Stimulated activated CD4-positive, alpha-beta T cell treated with anti-CD3 and anti-CD28 coated beads, TNF-alpha, amount 100 ng/mL, for 24 hours (primary cell): ENCODE results near the gene NINJ2.

Experiments
- DNase-seq, 3 experiments: peaks; one replicate each; pipeline ENCODE4 v3.0.0-alpha.2; 2020; ENCODE audit warnings: low read depth in 3 of 3

The NINJ2 gene

GRCh38 chr12:570435-570920 lies 92.8 kb downstream of the NINJ2 start:
- DNase-seq, result no peak

- DNase-seq, result peak; percentile 71 to 86 (median 76)
Observed at GRCh38 chr12:569803-570434, 93.3 kb downstream of the NINJ2 start.

DNA sequence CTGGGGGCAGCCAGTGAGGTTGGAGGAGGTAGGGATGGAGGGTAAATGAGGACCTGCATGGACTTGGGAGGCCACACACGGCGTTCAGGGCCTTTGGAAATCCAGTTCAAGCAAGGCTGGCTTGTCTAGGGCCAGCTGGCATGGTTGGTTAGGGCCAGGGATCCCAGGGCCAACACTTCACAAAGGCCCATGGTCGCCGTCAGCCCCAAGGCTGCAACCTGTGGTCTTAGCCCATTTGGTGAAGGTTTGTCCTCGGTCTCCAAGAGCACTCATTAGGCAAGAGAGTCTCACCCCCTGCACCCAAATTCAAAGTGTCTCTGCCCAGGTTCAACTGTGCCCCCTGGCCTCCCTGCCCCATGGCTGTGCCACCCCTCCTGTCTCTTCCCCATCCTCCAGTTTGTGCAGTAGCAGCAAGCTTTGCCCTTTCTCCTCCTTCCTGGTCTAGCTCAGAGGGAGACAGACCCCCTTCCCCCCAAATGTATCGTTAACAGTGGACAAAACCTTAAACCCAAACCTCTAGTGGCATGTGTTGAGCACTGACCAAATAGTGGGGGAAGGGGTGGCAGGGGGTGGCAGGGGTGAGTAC lies 94.1 kb downstream of the NINJ2 start:
- DNase-seq, result no peak

DNA sequence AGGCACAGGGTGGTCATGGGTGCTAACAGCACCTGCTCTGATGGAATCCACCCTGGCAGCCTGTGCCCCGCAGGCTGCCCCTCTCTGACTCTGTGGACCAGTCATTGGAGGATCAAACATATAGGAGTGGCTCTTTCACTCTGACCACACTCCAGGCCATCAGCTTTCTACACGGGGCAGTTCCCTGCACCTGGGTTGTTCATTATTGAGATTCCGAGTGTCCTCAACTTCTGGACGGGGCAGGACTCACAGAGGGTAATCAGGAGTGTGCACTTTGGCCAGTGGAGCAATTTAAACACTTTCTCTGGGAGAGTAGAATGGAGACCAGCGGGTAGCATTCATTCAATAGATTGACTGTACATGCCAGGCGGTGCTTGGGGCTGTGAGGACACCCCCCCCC lies 94.8 kb downstream of the NINJ2 start:
- DNase-seq, result no peak

DNA sequence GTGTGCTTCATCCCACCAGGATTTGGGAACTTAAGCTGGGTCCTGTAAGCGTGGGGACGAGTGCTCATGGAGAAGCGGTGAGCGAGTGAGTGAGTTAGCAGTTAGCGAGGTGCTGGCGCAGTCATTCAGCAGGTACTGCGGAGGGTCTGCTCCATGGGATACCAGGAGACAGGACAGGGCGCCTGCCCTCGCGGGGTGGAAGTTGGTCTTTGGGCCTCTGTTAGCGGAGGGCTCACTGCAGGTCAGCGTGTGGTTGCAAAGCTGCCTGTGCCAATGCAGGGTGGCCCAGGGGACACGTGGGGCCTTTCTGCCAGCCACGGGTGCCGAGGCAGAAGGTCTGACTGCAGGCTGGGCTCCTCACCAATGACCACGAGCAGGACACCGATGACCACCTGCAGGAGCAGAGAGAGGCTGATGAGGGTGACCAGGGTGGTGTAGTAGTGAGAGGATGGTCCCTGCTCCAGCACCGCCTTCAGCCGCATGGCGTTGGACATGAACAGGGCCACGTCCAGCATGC lies 97.6 kb downstream of the NINJ2 start:
- no peak for DNase-seq

DNA sequence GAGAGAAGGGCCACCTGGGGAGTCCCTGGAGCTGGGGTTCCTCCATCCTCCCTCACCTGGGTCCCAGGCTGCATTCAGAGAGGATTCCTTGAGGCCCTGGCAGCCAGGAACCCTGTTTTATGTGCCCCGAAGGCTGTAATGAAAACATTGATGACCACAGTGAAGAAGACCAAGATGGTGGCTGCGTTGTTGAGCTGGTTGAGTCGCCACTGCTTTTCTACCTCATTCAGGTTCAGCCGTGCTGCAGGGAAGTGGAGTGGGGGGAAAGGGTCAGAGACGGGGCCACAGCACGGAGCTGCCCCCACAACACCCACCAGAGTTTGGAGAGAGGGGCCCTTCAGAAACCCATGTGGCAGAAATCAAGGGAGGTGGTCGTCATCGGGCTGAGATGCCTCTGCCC lies 98.1 kb downstream of the NINJ2 start:
- DNase-seq, result no peak

GRCh38 chr12:563787-564298 lies 99.4 kb downstream of the NINJ2 start:
- DNase-seq, result no peak

GRCh38 chr12:563250-563781 lies 99.9 kb downstream of the NINJ2 start:
- DNase-seq, result peak in 1 of 3 experiments; percentile 40

- DNase-seq, result no peak
Observed at GRCh38 chr12:562634-563033, 100.6 kb downstream of the NINJ2 start.

DNA sequence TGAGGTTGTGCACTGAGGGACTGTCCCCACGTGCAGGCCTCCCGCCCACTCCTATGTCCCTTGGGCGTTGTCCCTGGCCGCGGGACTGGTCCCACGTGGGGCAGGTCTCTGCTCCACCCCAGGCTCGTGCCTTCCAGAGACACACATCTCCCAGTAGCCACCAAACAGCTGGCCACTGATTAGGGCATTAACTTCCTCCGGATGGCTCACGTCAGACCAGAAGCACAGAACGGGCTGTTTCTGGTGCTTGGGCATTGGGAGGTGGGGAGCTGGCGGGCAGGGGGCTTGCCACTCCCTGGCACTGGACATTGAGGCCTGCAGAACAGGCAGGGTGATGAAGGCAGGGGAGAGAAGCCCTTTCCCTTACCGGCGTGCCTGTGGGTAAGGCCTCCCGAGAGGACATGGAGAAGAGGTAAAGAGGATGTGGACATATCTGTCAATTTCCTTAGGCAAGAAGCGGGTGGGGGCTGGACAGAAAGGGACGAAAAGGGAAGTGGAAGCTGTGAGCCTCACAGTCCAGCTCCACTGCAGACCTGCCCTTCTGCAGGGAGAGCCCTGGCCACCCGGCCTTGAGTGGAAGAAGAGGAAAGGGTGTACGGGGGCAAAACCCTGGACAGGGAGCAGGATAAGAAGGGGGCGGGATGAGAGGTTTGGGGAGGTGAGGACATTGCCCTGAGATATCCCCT lies 101.2 kb downstream of the NINJ2 start:
- no peak for DNase-seq

GRCh38 chr12:561391-561705 lies 101.9 kb downstream of the NINJ2 start:
- DNase-seq, result no peak

DNA sequence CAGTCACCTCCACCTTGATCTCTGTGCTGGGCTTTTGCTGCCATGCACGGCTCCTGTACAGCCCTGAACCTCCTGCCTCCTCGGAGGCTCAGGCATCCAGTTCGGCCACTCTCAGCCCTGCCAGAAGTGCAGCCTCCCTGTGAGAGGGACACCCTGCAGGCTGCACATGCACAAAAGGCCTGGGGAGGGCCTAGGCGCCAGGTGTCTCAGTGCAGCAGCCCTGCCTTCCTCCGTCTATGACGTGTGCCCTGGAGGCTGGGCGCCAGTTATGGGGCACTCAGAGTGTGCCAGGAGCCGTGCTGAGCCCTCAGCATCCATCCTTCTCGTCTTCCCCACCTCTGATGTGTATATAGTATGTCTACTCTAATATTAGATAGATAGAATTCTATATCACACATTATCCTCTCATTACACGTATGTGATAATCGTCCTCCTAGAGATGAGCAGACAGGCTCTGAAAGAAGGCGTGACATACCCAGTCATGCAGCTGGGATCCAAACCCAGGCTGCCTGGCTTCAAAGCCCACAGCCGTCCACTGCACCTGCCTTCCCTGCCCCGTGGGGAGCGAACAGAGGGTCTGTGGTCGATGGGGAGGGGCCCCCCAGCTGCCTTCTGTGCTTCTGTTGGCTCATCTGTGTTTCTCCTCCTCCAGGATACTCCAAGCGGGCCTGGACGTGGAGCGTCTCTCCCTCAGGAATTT lies 102.4 kb downstream of the NINJ2 start:
- DNase-seq, result no peak

DNA sequence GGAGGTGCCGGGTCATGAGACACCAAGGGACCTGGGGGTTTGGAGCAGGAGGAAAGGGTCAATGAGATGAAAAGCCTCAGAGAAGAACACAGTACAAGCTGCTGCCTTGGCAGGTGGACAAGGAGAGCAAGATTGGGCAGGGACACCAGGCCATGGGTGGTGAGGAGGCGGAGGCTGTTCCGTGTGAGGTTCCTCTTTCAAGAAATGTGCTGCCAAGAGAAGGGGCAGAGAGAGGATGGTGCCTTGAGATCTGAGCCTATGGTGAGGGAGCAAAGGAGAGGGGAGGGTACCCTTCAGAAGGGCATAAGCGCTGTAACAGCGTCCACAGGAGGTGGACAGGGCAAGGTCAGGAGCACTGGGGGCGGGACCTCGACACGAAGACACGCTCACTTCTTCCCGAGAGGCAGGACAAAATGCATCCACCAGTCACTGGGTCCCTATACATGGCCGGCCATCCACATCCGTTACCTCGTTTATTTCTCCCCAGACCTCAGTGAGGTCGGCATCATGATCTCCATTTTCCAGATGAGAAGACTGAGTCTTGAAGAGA lies 103.3 kb downstream of the NINJ2 start:
- DNase-seq, result no peak

GRCh38 chr12:559208-559905 lies 103.9 kb downstream of the NINJ2 start:
- no peak for DNase-seq

GRCh38 chr12:558580-558979 lies 104.7 kb downstream of the NINJ2 start:
- no peak for DNase-seq

DNA sequence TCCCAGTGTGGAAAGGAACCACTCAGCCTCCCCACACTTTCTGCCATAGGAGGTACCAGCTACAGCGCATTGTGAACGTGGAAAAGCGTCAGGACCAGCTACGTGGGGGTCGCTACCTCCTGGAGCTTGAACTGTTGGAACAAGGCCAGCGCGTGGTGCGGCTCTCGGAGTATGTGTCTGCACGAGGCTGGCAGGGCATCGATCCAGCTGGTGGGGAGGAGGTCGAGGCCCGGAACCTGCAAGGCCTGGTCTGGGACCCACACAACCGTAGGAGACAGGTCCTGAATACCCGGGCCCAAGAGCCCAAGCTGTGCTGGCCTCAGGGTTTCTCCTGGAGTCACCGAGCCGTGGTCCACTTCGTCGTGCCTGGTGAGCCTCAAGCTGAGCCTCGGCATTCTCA lies 106.7 kb downstream of the NINJ2 start:
- DNase-seq, result no peak

DNA sequence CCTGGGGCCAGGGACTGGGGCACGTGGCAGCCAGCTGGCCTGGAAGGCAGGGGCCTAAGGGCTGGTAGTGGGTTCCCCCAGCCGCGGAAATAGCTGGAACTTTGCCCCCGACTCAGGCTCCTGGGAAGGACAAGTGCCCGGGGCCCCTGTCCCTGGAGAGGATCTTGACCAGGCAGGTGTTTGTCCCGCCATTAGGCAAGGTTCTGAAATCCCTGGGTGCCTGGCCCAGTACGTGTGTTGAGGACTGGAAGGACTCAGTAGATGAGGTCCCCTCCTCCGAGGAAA lies 109.3 kb downstream of the NINJ2 start:
- DNase-seq, result no peak

DNA sequence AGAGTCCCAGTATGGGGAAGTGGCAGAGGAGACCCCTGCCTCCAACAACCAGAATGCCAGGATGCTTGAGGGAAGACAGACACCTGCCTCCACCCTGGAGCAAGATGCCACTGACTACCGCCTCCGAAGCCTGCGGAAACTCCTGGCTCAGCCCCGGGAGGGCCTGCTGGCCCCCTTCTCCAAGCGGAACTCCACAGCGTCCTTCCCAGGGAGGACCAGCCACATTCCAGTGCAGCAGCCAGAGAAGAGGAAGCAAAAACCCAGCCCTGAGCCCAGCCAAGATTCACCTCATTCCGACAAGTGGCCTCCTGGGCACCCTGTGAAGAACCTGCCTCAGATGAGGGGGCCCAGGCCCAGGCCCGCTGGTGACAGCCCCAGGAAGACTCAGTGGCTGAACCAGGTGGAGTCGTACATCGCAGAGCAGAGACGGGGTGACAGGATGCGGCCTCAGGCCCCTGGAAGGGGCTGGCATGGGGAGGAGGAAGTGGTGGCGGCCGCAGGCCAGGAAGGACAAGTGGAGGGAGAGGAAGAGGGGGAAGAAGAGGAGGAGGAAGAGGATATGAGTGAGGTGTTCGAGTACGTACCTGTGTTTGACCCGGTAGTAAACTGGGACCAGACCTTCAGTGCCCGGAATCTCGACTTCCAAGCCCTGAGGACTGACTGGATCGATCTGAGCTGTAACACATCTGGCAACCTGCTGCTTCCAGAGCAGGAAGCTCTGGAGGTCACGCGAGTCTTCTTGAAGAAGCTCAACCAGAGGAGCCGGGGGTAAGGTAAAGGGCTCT lies 109.8 kb downstream of the NINJ2 start:
- no peak for DNase-seq

DNA sequence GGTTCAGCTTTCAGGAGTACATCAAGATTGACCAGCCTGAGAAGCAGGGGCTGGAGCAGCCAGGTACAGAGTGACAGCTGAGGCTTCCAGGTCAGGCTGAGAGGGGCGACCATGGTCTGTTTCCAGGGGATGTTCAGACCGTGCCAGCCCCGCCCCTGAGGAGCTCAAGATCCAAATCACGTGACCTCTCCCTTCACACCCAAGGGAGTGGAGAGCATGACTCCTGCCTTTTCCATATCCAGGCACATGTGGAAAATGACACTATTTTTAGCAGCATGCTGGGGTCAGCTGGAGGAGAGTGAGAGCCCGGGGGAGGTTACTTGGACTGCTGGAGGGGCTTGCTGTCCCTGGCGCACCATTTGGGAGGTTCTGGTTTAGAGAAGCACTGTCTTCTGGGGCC lies 110.8 kb downstream of the NINJ2 start:
- no peak for DNase-seq

- DNase-seq, result no peak
Observed at GRCh38 chr12:550473-551260, 112.6 kb downstream of the NINJ2 start.
